K562 (cell line): Measurements from ENCODE around the gene ZBTB49. TPM values are rescaled to one million over a fixed set of nuclear protein-coding genes. Genes with fewer than 3 reads are reported as not detected.

Source experiments
- CBX8 ChIP-seq: fragments of 200-600 bp; sonication (generic); IDR thresholded peaks from 2 replicates; pipeline ENCODE4 v1.6.1; 2012; ENCODE audit warnings: borderline replicate concordance, mixed run types, low read depth, mild to moderate bottlenecking, moderate library complexity, mixed read lengths, low read length, control low read depth, inconsistent platforms; ENCODE audit not compliant: poor library complexity, severe bottlenecking; ENCODE audit errors: extremely low read depth
- CCAR2 ChIP-seq: fragments of 200-400 bp; formaldehyde crosslinking; IDR thresholded peaks from 2 replicates; pipeline ENCODE4 v1.6.1; 2017; ENCODE audit warnings: mild to moderate bottlenecking, low read depth, low read length
- FOXO4 ChIP-seq: fragments of 450-650 bp; formaldehyde crosslinking; IDR thresholded peaks from 2 replicates; pipeline ENCODE4 v1.4.0; 2020; ENCODE audit warnings: mild to moderate bottlenecking, moderate library complexity
- LEF1 ChIP-seq: fragments of 450-650 bp; IDR thresholded peaks from 2 replicates; pipeline ENCODE4 v1.6.1; 2016; ENCODE audit warnings: mild to moderate bottlenecking
- STAG1 ChIP-seq: sonication (generic); formaldehyde crosslinking; IDR thresholded peaks from 2 replicates; pipeline ENCODE4 v1.5.0; 2020; ENCODE audit warnings: missing genetic modification reagents, borderline replicate concordance
- TARDBP ChIP-seq: fragments of 450-650 bp; IDR thresholded peaks from 2 replicates; pipeline ENCODE4 v1.6.1; 2016
- TSHZ1 ChIP-seq: fragments of 250-450 bp; sonication (Bioruptor Pico); IDR thresholded peaks from 2 replicates; pipeline ENCODE4 v1.4.0; 2020; ENCODE audit warnings: mild to moderate bottlenecking, moderate library complexity
- YY1 ChIP-seq, 3 experiments: IDR thresholded peaks; 2 replicates each; pipeline ENCODE4 v1.6.1; 2011; ENCODE audit warnings: low read length in 2 of 3, mild to moderate bottlenecking in 2 of 3, moderate library complexity in 2 of 3, borderline replicate concordance in 1 of 3, control low read depth in 1 of 3, low read depth in 1 of 3; ENCODE audit not compliant: insufficient read depth in 3 of 3, insufficient replicate concordance in 2 of 3, control insufficient read depth in 1 of 3, insufficient read length in 1 of 3; ENCODE audit errors: extremely low read depth in 1 of 3
- ZBTB33 ChIP-seq: sonication (generic); formaldehyde crosslinking; IDR thresholded peaks from 2 replicates; pipeline ENCODE4 v1.8.1; 2023; ENCODE audit warnings: mild to moderate bottlenecking, missing genetic modification reagents
- ZNF146 ChIP-seq: IDR thresholded peaks from one replicate; pipeline ENCODE4 v1.6.1; 2018; ENCODE audit warnings: missing compliant biosample characterization; ENCODE audit not compliant: unreplicated experiment
- ZNF551 ChIP-seq: fragments of 250-450 bp; sonication (Bioruptor Pico); IDR thresholded peaks from 2 replicates; pipeline ENCODE4 v1.5.0; 2021; ENCODE audit warnings: mild to moderate bottlenecking, moderate library complexity
- polyA plus RNA-seq, 8 experiments: library from polyadenylated mRNA; depleted of rRNA in 4 of 8; stranded (reverse) in 5 of 8; unstranded in 3 of 8; fragments of >200 nt; fragmentation: Nextera tagmentation in 2 of 8; fragmentation: Illumina TruSeq in 1 of 8; extraction: Ambion mirVana in 2 of 8; extraction: Trizol in 1 of 8; gene quantifications; 2 replicates each; pipeline versions ENCODE4 v1.2.1 to v1.2.3, GENCODE V29; 2011 to 2014; ENCODE audit warnings: inconsistent platforms in 1 of 8, missing spikeins in 1 of 8
- total RNA-seq, 7 experiments: library from RNA; depleted of rRNA in 6 of 7; stranded (reverse); fragments of >200 nt in 6 of 7; fragmentation: Illumina TruSeq in 2 of 7; extraction: Trizol in 2 of 7; gene quantifications; 2 replicates each; pipeline versions ENCODE4 v1.2.1 to v1.2.3, GENCODE V29; 2011 to 2021; ENCODE audit warnings: low replicate concordance in 1 of 7
- TF ChIP-seq, protein P1 (sequence below): fragments of 250-450 bp; sonication (Bioruptor Pico); IDR thresholded peaks from 2 replicates; pipeline ENCODE4 v1.5.0; 2021; ENCODE audit warnings: mild to moderate bottlenecking, borderline replicate concordance
- TF ChIP-seq, protein P2 (sequence below): sonication (generic); formaldehyde crosslinking; IDR thresholded peaks from 2 replicates; pipeline ENCODE4 v1.8.0; 2022; ENCODE audit warnings: mild to moderate bottlenecking, missing genetic modification reagents

ZBTB49 gene
- total and polyA plus RNA-seq, 9 of the 15 experiments (the other 6 are each of a cell fraction or from before 2014, with no cell fraction given) = 0.49 to 8.0 (median 4.2) TPM

DNA sequence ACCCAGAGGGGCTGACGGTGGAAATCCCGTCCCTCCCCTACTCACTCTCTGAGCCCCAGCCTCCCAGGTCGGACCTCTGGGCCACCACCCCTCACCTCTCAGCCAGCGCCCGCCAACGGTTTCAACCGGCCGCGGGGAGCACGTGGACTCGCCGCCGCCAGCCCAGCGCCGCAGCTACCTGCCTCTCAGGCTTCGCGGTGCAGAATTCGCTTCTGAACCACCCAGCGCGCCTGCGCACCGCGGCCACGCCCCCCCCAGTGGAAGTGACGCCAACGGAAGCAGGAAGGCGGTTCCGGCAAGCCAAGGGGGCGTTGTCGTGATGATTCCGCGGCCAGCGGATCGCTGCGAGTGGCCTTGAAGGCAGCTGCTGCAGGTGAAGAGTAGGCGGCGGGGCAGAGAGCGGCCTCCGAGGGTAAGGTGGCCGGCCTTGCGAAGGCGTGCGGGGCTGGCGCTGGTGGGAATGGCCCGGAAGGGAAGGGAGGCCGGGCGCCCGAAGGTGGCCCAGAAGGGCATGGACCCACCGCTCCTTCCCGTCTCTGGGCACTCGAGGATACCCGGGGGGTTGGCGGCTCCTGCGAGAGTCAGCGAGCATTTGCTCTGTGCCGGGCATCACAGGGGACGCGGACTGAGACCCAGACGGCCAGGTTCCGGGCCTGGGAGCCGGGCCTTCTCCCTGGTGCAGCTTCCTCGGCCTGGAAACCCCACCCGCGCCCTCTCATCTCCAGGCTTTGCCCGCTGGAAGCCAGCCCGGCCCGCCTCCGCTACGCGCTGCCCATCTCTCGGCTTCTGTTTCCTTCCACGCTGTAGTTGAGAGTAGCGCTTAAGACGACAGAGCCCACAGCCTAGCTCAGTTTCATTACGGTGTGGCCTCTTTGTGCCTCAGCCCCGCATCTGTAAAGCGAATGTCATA lies at the start of gene ZBTB49, which contains the start of gene LYAR (continued):
- TF ChIP-seq CCAR2 = no peak
- no peak for TF ChIP-seq FOXO4 (CRISPR knock-in tag)
- TF ChIP-seq LEF1 = no peak
- TF ChIP-seq ZNF551 (CRISPR knock-in tag) = no peak
- TF ChIP-seq TSHZ1 (CRISPR knock-in tag) = no peak
- TF ChIP-seq YY1 (IDR thresholded peaks at IDR 0.05; ENCODE audit: borderline replicate concordance in 1 of 3, control insufficient read depth in 1 of 3, extremely low read depth in 1 of 3, insufficient read depth in 3 of 3, insufficient read length in 1 of 3, insufficient replicate concordance in 2 of 3, low read depth in 1 of 3, low read length in 2 of 3) = peak in 1 of 3 experiments; percentile 18
- no peak for TF ChIP-seq STAG1 (CRISPR knock-in tag)
- TF ChIP-seq, protein P1, sequence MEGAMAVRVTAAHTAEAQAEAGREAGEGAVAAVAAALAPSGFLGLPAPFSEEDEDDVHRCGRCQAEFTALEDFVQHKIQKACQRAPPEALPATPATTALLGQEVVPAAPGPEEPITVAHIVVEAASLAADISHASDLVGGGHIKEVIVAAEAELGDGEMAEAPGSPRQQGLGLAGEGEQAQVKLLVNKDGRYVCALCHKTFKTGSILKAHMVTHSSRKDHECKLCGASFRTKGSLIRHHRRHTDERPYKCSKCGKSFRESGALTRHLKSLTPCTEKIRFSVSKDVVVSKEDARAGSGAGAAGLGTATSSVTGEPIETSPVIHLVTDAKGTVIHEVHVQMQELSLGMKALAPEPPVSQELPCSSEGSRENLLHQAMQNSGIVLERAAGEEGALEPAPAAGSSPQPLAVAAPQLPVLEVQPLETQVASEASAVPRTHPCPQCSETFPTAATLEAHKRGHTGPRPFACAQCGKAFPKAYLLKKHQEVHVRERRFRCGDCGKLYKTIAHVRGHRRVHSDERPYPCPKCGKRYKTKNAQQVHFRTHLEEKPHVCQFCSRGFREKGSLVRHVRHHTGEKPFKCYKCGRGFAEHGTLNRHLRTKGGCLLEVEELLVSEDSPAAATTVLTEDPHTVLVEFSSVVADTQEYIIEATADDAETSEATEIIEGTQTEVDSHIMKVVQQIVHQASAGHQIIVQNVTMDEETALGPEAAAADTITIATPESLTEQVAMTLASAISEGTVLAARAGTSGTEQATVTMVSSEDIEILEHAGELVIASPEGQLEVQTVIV (CRISPR knock-in tag) = no peak
- no peak for TF ChIP-seq CBX8
- TF ChIP-seq, protein P2, sequence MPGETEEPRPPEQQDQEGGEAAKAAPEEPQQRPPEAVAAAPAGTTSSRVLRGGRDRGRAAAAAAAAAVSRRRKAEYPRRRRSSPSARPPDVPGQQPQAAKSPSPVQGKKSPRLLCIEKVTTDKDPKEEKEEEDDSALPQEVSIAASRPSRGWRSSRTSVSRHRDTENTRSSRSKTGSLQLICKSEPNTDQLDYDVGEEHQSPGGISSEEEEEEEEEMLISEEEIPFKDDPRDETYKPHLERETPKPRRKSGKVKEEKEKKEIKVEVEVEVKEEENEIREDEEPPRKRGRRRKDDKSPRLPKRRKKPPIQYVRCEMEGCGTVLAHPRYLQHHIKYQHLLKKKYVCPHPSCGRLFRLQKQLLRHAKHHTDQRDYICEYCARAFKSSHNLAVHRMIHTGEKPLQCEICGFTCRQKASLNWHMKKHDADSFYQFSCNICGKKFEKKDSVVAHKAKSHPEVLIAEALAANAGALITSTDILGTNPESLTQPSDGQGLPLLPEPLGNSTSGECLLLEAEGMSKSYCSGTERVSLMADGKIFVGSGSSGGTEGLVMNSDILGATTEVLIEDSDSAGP = no peak
- TF ChIP-seq ZNF146 (CRISPR knock-in tag) = no peak
- TF ChIP-seq TARDBP = no peak
- no peak for TF ChIP-seq ZBTB33 (CRISPR knock-in tag)
